Central memory CD8-positive, alpha-beta T cell (primary cell): ENCODE measurements around the gene PCDHGA2.
"Not testable (repeated sequence)": the region's sequence is repeated elsewhere in the genome, so short reads cannot be mapped to it uniquely, and the experiment has no call there.

ENCODE experiments used
- ATAC-seq: fragments of 150-1000 bp; cut with Tn5 transposase; replicated peaks from 2 replicates; pipeline ENCODE4 v1.10.0; 2022; ENCODE audit warnings: mild to moderate bottlenecking, moderate FRiP score, moderate number of reproducible peaks; ENCODE audit not compliant: poor library complexity, severe bottlenecking; ENCODE audit errors: extremely low read depth
- DNase-seq, 2 donors: peaks; one replicate each; pipeline ENCODE4 v3.0.0; 2021; ENCODE audit warnings: low spot score in 2 of 2
- H3K27ac Mint-ChIP-seq: one replicate; pipeline ENCODE4 v1.8.0; 2022; ENCODE audit warnings: low read depth, mild to moderate bottlenecking, moderate library complexity, mixed read lengths
- H3K27me3 Mint-ChIP-seq: one replicate; pipeline ENCODE4 v1.8.0; 2022; ENCODE audit warnings: mixed read lengths
- H3K36me3 Mint-ChIP-seq: one replicate; pipeline ENCODE4 v1.8.0; 2022; ENCODE audit warnings: mild to moderate bottlenecking, moderate library complexity, mixed read lengths; ENCODE audit not compliant: insufficient read depth
- H3K4me1 Mint-ChIP-seq: one replicate; pipeline ENCODE4 v1.8.0; 2022; ENCODE audit warnings: mixed read lengths
- H3K4me3 Mint-ChIP-seq: one replicate; pipeline ENCODE4 v1.8.0; 2022; ENCODE audit warnings: mild to moderate bottlenecking, moderate library complexity, mixed read lengths
- H3K9me3 Mint-ChIP-seq: one replicate; pipeline ENCODE4 v1.8.0; 2022; ENCODE audit warnings: mixed read lengths

The PCDHGA2 gene

DNA sequence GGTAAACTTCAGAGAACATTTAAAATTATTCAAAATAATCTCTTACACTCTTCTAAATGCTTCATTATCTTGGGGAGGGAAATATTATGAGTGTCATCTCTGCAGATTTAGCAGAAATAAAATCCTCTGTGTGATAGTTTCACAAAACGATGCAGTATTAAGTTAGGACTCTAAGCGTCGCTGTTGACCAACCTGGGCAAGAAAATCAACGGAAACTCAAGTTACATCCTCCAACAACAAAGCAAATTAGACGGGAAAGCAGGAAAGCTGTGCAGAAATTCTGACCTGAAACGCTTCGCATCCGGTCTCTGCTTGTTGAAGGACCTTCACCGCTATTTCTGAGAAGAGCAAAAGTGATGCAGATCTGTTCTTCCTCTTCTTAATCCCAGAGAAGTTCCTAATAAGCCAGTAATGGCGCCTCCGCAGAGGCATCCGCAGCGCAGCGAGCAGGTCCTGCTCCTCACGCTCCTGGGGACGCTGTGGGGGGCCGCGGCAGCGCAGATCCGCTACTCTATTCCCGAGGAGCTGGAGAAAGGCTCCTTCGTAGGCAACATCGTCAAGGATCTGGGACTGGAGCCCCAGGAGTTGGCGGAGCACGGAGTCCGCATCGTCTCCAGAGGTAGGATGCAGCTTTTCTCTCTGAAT is 35.2 kb downstream of the PCDHGA2 start, which contains the start of gene PCDHGA6:
TSS of gene PCDHGA6 (plus strand) at position 219 of the 645 bp plus-strand sequence. CDS start at position 412, 193 bp downstream.
- Mint-ChIP-seq H3K27ac (no peak within 1 kb of the TSS), H3K4me1 (peaks cover 8% of the 10 kb centered on the region), H3K9me3 (peaks cover 9% of the 10 kb centered on the region), H3K4me3 (no peak within 1 kb of the TSS), H3K36me3 (peaks cover 2% of the 10 kb centered on the region), H3K27me3 (peaks cover 35% of the 10 kb centered on the region)
- DNase-seq = no peak
- ATAC-seq = no peak

GRCh38 chr5:141374627-141375026 is 36.1 kb downstream of the PCDHGA2 start:
- H3K27ac Mint-ChIP-seq = no peak overlapping the region
- no peak overlapping the region for H3K4me3 Mint-ChIP-seq

GRCh38 chr5:141375444-141376155 is 37.0 kb downstream of the PCDHGA2 start:
- not testable (repeated sequence) for H3K9me3 Mint-ChIP-seq, DNase-seq, H3K36me3 Mint-ChIP-seq, H3K27ac Mint-ChIP-seq, H3K4me3 Mint-ChIP-seq, H3K4me1 Mint-ChIP-seq, ATAC-seq
- peaks cover 21% of the 10 kb centered on the region for H3K27me3 Mint-ChIP-seq

More at GRCh38 chr5:141374627-141375026, 36.1 kb downstream of the PCDHGA2 start:
- DNase-seq (no peak), ATAC-seq (no peak)
- Mint-ChIP-seq H3K36me3 (peaks cover 2% of the 10 kb centered on the region), H3K4me1 (peaks cover 8% of the 10 kb centered on the region), H3K27me3 (peaks cover 31% of the 10 kb centered on the region), H3K9me3 (peaks cover 10% of the 10 kb centered on the region)

GRCh38 chr5:141382469-141383294 is 44.1 kb downstream of the PCDHGA2 start, which contains the start of gene PCDHGA7:
Gene PCDHGA7 (plus strand): TSS chr5:141382742. CDS start chr5:141382900, 158 bp downstream.
- peaks cover 49% of the 10 kb centered on the region for H3K27me3 Mint-ChIP-seq
- H3K4me3 Mint-ChIP-seq = peak within 1 kb of the TSS; percentile 52
- DNase-seq (no peak), ATAC-seq (no peak)
- H3K36me3 Mint-ChIP-seq = peaks cover 3% of the 10 kb centered on the region
- H3K27ac Mint-ChIP-seq = no peak within 1 kb of the TSS
- no peaks in the 10 kb centered on the region for H3K4me1 Mint-ChIP-seq
- H3K9me3 Mint-ChIP-seq = peaks cover 13% of the 10 kb centered on the region

- DNase-seq = no peak
- ATAC-seq = no peak
- H3K36me3 Mint-ChIP-seq = peaks cover 3% of the 10 kb centered on the region
- H3K9me3 Mint-ChIP-seq = peaks cover 14% of the 10 kb centered on the region
- peaks cover 52% of the 10 kb centered on the region for H3K27me3 Mint-ChIP-seq
- H3K4me1 Mint-ChIP-seq = no peaks in the 10 kb centered on the region
- peak overlapping the region; percentile 52 for H3K4me3 Mint-ChIP-seq
- H3K27ac Mint-ChIP-seq = no peak overlapping the region
Measured at GRCh38 chr5:141383345-141383744, 44.8 kb downstream of the PCDHGA2 start.

- no peak overlapping the region for H3K27ac Mint-ChIP-seq
- H3K27me3 Mint-ChIP-seq = peaks cover 62% of the 10 kb centered on the region
- H3K4me3 Mint-ChIP-seq = no peak overlapping the region
- ATAC-seq (no peak), DNase-seq (no peak)
- peaks cover 14% of the 10 kb centered on the region for H3K9me3 Mint-ChIP-seq
- H3K36me3 Mint-ChIP-seq = peaks cover 3% of the 10 kb centered on the region
- H3K4me1 Mint-ChIP-seq = no peaks in the 10 kb centered on the region
Measured at GRCh38 chr5:141384471-141385267, 46.1 kb downstream of the PCDHGA2 start.

DNA sequence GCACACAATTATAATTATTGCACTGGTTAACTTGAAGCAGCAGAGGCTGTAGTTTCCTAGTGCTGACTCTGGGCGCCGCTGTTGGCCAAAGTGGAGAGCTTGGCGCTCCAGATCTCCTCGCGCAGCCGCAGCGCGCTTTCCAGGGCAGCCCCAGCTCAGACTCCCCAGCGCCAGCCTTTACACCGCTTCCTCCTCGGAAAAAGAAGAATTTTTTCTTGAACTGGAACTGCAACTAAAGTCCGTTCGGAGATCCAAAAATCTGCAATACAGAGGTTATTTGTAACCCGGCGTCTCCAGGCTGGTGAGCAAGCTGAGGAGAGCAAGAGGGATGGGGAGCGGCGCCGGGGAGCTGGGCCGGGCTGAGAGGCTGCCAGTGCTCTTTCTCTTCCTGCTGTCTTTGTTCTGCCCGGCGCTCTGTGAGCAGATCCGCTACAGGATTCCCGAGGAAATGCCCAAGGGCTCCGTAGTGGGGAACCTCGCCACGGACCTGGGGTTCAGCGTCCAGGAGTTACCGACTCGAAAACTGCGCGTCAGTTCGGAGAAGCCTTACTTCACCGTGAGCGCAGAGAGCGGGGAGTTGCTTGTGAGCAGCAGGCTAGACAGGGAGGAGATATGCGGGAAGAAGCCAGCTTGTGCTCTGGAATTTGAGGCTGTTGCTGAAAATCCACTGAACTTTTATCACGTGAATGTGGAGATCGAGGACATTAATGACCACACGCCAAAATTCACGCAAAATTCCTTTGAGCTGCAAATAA is 49.2 kb downstream of the PCDHGA2 start, which contains the start of gene PCDHGB4:
TSS of gene PCDHGB4 (plus strand) at position 142 of the 755 bp plus-strand sequence. CDS start at position 329, 187 bp downstream.
- not testable (repeated sequence) for H3K36me3 Mint-ChIP-seq, H3K27ac Mint-ChIP-seq, H3K4me1 Mint-ChIP-seq, H3K4me3 Mint-ChIP-seq, DNase-seq
- H3K9me3 Mint-ChIP-seq = peaks cover 24% of the 10 kb centered on the region
- H3K27me3 Mint-ChIP-seq = peaks cover 79% of the 10 kb centered on the region
- peak; percentile 19 for ATAC-seq

GRCh38 chr5:141388661-141389060 is 50.1 kb downstream of the PCDHGA2 start:
- Mint-ChIP-seq H3K27ac (no peak overlapping the region), H3K9me3 (peaks cover 25% of the 10 kb centered on the region), H3K4me3 (no peak overlapping the region)

DNA sequence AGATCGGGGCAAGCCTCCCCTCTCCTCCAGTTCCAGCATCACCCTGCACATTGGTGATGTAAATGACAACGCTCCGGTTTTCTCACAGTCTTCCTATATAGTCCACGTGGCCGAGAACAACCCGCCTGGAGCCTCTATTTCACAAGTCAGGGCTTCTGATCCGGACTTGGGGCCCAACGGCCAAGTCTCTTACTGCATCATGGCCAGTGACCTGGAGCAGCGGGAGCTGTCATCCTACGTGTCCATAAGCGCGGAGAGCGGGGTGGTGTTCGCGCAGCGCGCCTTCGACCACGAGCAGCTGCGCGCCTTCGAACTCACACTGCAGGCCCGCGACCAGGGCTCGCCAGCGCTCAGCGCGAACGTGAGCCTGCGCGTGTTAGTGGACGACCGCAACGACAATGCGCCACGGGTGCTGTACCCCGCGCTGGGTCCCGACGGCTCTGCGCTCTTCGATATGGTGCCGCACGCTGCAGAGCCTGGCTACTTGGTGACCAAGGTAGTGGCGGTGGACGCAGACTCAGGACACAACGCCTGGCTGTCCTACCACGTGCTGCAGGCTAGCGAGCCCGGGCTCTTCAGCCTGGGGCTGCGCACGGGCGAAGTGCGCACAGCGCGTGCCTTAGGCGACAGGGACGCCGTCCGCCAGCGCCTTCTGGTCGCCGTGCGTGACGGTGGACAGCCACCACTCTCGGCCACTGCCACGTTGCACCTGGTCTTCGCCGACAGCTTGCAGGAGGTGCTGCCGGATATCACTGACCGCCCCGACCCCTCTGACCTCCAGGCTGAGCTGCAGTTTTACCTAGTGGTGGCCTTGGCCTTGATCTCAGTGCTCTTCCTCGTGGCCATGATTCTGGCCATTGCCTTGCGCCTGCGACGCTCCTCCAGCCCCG is 50.8 kb downstream of the PCDHGA2 start:
- peaks cover 66% of the 10 kb centered on the region for H3K27me3 Mint-ChIP-seq
- ATAC-seq (no peak), DNase-seq (no peak)
- H3K4me1 Mint-ChIP-seq = no peaks in the 10 kb centered on the region
- no peak overlapping the region for H3K27ac Mint-ChIP-seq
- H3K36me3 Mint-ChIP-seq = peaks cover 2% of the 10 kb centered on the region
- no peak overlapping the region for H3K4me3 Mint-ChIP-seq
- peaks cover 25% of the 10 kb centered on the region for H3K9me3 Mint-ChIP-seq

More at GRCh38 chr5:141388661-141389060, 50.1 kb downstream of the PCDHGA2 start:
- Mint-ChIP-seq H3K27me3 (peaks cover 73% of the 10 kb centered on the region), H3K36me3 (peaks cover 2% of the 10 kb centered on the region), H3K4me1 (no peaks in the 10 kb centered on the region)
- no peak for DNase-seq
- no peak for ATAC-seq

DNA sequence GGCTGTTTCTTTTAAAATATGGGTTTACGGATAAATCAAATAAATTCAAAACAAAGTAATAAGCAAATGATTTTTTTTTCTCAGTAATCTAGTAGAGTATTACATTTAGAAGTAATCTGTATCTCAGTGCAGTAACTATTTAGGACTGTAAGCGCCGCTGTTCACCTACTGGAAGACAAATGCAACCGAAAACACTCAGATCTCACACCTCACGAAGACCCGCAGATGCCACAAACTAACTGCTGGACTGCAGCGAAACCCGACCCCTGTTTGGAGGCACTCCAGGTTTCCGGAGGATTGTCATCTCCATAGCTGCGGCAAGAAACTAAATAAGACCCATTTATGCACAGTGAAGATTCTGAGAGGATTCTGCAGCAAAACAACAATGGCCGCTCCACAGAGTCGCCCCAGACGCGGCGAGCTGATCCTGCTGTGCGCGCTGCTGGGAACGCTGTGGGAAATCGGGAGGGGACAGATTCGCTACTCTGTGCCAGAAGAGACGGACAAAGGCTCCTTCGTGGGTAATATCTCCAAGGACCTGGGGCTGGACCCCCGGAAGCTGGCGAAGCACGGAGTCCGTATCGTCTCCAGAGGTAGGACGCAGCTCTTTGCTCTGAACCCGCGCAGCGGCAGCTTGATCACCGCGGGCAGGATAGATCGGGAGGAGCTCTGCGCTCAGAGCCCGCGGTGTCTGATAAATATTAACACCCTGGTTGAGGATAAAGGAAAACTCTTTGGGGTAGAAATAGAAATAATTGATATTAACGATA is 54.1 kb downstream of the PCDHGA2 start, which contains the start of gene PCDHGA8:
TSS of gene PCDHGA8 (plus strand) at position 205 of the 770 bp plus-strand sequence. CDS start at position 386, 181 bp downstream.
- Mint-ChIP-seq H3K27ac (no peak within 1 kb of the TSS), H3K36me3 (peaks cover 2% of the 10 kb centered on the region), H3K27me3 (peaks cover 69% of the 10 kb centered on the region), H3K9me3 (peaks cover 15% of the 10 kb centered on the region), H3K4me1 (no peaks in the 10 kb centered on the region), H3K4me3 (no peak within 1 kb of the TSS)
- DNase-seq (no peak), ATAC-seq (no peak)
